GM18858 (cell line): ENCODE results near the gene TNC.

Source experiments
- ATAC-seq: cut with Tn5 transposase; IDR thresholded peaks from one replicate; pipeline ENCODE4 v1.9.1; 2021; ENCODE audit not compliant: unreplicated experiment

TNC gene

GRCh38 chr9:115058175-115058574, 59.8 kb downstream of the TNC start:
- no peak for ATAC-seq

GRCh38 chr9:115057559-115057958, 60.4 kb downstream of the TNC start:
- ATAC-seq: no peak

GRCh38 chr9:115050002-115050490, 67.9 kb downstream of the TNC start:
- ATAC-seq: no peak

- no peak for ATAC-seq
Measured at GRCh38 chr9:115046824-115047223, 71.1 kb downstream of the TNC start.

- no peak for ATAC-seq
Measured at GRCh38 chr9:115046199-115046598, 71.8 kb downstream of the TNC start.

GRCh38 chr9:115043632-115044031, 74.3 kb downstream of the TNC start:
- ATAC-seq: no peak

- ATAC-seq: peak; percentile 65
Measured at GRCh38 chr9:115042781-115043509, 75.0 kb downstream of the TNC start.

- ATAC-seq: no peak
Measured at GRCh38 chr9:115039516-115040120, 78.3 kb downstream of the TNC start.

GRCh38 chr9:115038178-115038577, 79.8 kb downstream of the TNC start:
- ATAC-seq: no peak

GRCh38 chr9:115036691-115037090, 81.3 kb downstream of the TNC start:
- ATAC-seq: no peak

GRCh38 chr9:115035841-115036612, 81.9 kb downstream of the TNC start:
- ATAC-seq: peak; percentile 83

- no peak for ATAC-seq
Measured at GRCh38 chr9:115034801-115035200, 83.2 kb downstream of the TNC start.

- ATAC-seq: no peak
Measured at GRCh38 chr9:115033800-115034199, 84.2 kb downstream of the TNC start.

GRCh38 chr9:115032296-115032695, 85.7 kb downstream of the TNC start:
- ATAC-seq: no peak

GRCh38 chr9:115030006-115030405, 88.0 kb downstream of the TNC start:
- ATAC-seq: no peak

- no peak for ATAC-seq
Measured at GRCh38 chr9:115025721-115026120, 92.2 kb downstream of the TNC start.

- ATAC-seq: no peak
Measured at GRCh38 chr9:115024925-115025535, 92.9 kb downstream of the TNC start.

GRCh38 chr9:115022760-115023434, 95.1 kb downstream of the TNC start:
- ATAC-seq: no peak

GRCh38 chr9:115018547-115019435, 99.2 kb downstream of the TNC start:
- no peak for ATAC-seq

GRCh38 chr9:115016344-115016743, 101.6 kb downstream of the TNC start:
- ATAC-seq: no peak
